Measurements from ENCODE around the gene HHIP. TPM values are rescaled to one million over a fixed set of nuclear protein-coding genes. Genes with fewer than 3 reads are reported as not detected.

The HHIP gene
- total and polyA plus RNA-seq, 9 of the 15 experiments (the other 6 are each of a cell fraction or from before 2014, with no cell fraction given) = 0.09 TPM; not detected in 8

- POLR2A ChIA-PET = no interaction called here
- no peak for FAIRE-seq
- no peak overlapping the region for H2AFZ ChIP-seq (ENCODE audit: low read depth, low read length)
- no peaks in the 10 kb centered on the region for H3K36me3 ChIP-seq (ENCODE audit: control insufficient read depth, insufficient read depth, low read length)
- no peak overlapping the region for H3K4me3 ChIP-seq
- no peaks in the 10 kb centered on the region for H3K9me3 ChIP-seq (replicated peaks; ENCODE audit: control insufficient read depth, insufficient read depth, low read depth, low read length)
- BruUV-seq (replicated peaks) = no TSS peak
- no peak for TF ChIP-seq ELF1 (tag; IDR thresholded peaks at IDR 0.05)
- no peak for TF ChIP-seq FOXM1 (IDR thresholded peaks at IDR 0.05; ENCODE audit: low read depth)
- no peak for TF ChIP-seq FOXM1 (CRISPR knock-in tag; IDR thresholded peaks at IDR 0.05; ENCODE audit: low read depth)
- no peak for TF ChIP-seq TCFL5 (CRISPR knock-in tag; conservative IDR thresholded peaks at IDR 0.05)
- no peak overlapping the region for H3K9ac ChIP-seq (ENCODE audit: insufficient read depth in 1 of 2, low read depth in 2 of 2, low read length in 2 of 2)
- H3K27ac ChIP-seq (ENCODE audit: extremely low read depth, low read depth, low read length) = no peak overlapping the region
- in situ Hi-C loops (cut with MboI) = no loop called here
- no peaks in the 10 kb centered on the region for H4K20me1 ChIP-seq (replicated peaks; ENCODE audit: control insufficient read depth, insufficient read depth, low read length)
- H3K79me2 ChIP-seq (ENCODE audit: control insufficient read depth, insufficient read depth, low read length) = no peaks in the 10 kb centered on the region
- H3K4me1 ChIP-seq (replicated peaks in 1 of 2; ENCODE audit: control insufficient read depth in 2 of 2, insufficient read depth in 2 of 2, low read length in 2 of 2) = no peaks in the 10 kb centered on the region
- 3% methylated on average over 3 of the region's 3 CpGs for WGBS (ENCODE audit: insufficient coverage, low coverage, missing lambda C conversion rate)
- no peak for ATAC-seq
- CTCF ChIA-PET (ENCODE audit: low intra/inter-chr PET ratio) = no interaction called here
- no peak overlapping the region for H3K4me2 ChIP-seq (ENCODE audit: insufficient read depth, low read length)
- intact Hi-C loops (cut with micrococcal nuclease) = no loop called here
- H3K27me3 ChIP-seq (ENCODE audit: control insufficient read depth in 2 of 2, insufficient read depth in 2 of 2, low read length in 2 of 2) = no peaks in the 10 kb centered on the region
- no peak for DNase-seq (ENCODE audit: extremely low read depth in 1 of 4, low spot score in 3 of 4)
- H3K9me1 ChIP-seq (ENCODE audit: control insufficient read depth, insufficient read depth, low read length) = no peaks in the 10 kb centered on the region
Observed at GRCh38 chr4:144738649-144739048, 92.7 kb downstream of the HHIP start.

- Histone ChIP-seq H3K36me3 (ENCODE audit: control insufficient read depth, insufficient read depth, low read length) (no peaks in the 10 kb centered on the region), H3K9me3 (replicated peaks; ENCODE audit: control insufficient read depth, insufficient read depth, low read depth, low read length) (no peaks in the 10 kb centered on the region), H3K9me1 (ENCODE audit: control insufficient read depth, insufficient read depth, low read length) (no peaks in the 10 kb centered on the region), H2AFZ (ENCODE audit: low read depth, low read length) (no peak overlapping the region), H3K9ac (ENCODE audit: insufficient read depth in 1 of 2, low read depth in 2 of 2, low read length in 2 of 2) (no peak overlapping the region), H3K4me1 (replicated peaks in 1 of 2; ENCODE audit: control insufficient read depth in 2 of 2, insufficient read depth in 2 of 2, low read length in 2 of 2) (no peaks in the 10 kb centered on the region), H3K4me2 (ENCODE audit: insufficient read depth, low read length) (no peak overlapping the region), H3K4me3 (no peak overlapping the region), H3K27me3 (ENCODE audit: control insufficient read depth in 2 of 2, insufficient read depth in 2 of 2, low read length in 2 of 2) (no peaks in the 10 kb centered on the region), H3K27ac (ENCODE audit: extremely low read depth, low read depth, low read length) (no peak overlapping the region), H4K20me1 (replicated peaks; ENCODE audit: control insufficient read depth, insufficient read depth, low read length) (no peaks in the 10 kb centered on the region), H3K79me2 (ENCODE audit: control insufficient read depth, insufficient read depth, low read length) (no peaks in the 10 kb centered on the region)
- CTCF ChIA-PET (ENCODE audit: low intra/inter-chr PET ratio) = interaction anchor here (0.8 kb wide), 1 partner anchor 38 kb away, joined by 3 read pairs; no protein-coding TSS in a partner anchor
- intact Hi-C loops (cut with micrococcal nuclease) = no loop called here
- no peak for ATAC-seq
- no TSS peak for BruUV-seq (replicated peaks)
- no peak for FAIRE-seq
- in situ Hi-C loops (cut with MboI) = no loop called here
- DNase-seq (ENCODE audit: extremely low read depth in 1 of 4, low spot score in 3 of 4) = no peak
- POLR2A ChIA-PET = no interaction called here
- TF ChIP-seq ZBTB2 (IDR thresholded peaks at IDR 0.05) (no peak), TARDBP (IDR thresholded peaks at IDR 0.05) (no peak), PHB2 (IDR thresholded peaks at IDR 0.05; ENCODE audit: low read depth) (no peak), SMC3 (conservative IDR thresholded peaks at IDR 0.05; ENCODE audit: insufficient read depth, low read depth, low read length) (no peak), KDM5B (IDR thresholded peaks at IDR 0.05; ENCODE audit: insufficient replicate concordance, low read depth, low read length) (no peak), POLR2H (tag; IDR thresholded peaks at IDR 0.05; ENCODE audit: low read depth) (no peak), ZNF449 (CRISPR knock-in tag; IDR thresholded peaks at IDR 0.05) (no peak), ZNF134 (CRISPR knock-in tag; conservative IDR thresholded peaks at IDR 0.05) (no peak), SIN3B (IDR thresholded peaks at IDR 0.05; ENCODE audit: low read depth) (no peak)
Observed at GRCh38 chr4:144739511-144740033, 93.6 kb downstream of the HHIP start.
